SK-N-MC (cell line): ENCODE data around the gene ETV6.

Experiments used
- EZH2 ChIP-seq: fragments of 200-600 bp; sonication (generic); IDR thresholded peaks from one replicate; pipeline ENCODE4 v1.6.1; 2017; ENCODE audit warnings: antibody characterized with exemption
- FOXP2 ChIP-seq: optimal IDR thresholded peaks from 2 replicates; pipeline ENCODE3; 2011; ENCODE audit warnings: mild to moderate bottlenecking, moderate library complexity; ENCODE audit not compliant: insufficient read depth; ENCODE audit errors: extremely low read length, control extremely low read depth
- POLR2AphosphoS5 ChIP-seq: IDR thresholded peaks from 2 replicates; pipeline ENCODE4 v1.6.1; 2012; ENCODE audit warnings: mild to moderate bottlenecking, low read depth, low read length, borderline replicate concordance

GRCh38 chr12:11907625-11908024 is 258.2 kb downstream of the ETV6 start:
- TF ChIP-seq POLR2AphosphoS5 (no peak), EZH2 (no peak), FOXP2 (no peak)
